Hepatocyte (in vitro differentiated cells): ENCODE measurements around the gene ICE2. TPM values are rescaled to one million over a fixed set of nuclear protein-coding genes. Genes with fewer than 3 reads are reported as not detected.

Source experiments
- DNase-seq: peaks from one replicate; pipeline ENCODE4 v3.0.0-alpha.2; 2016; ENCODE audit warnings: low spot score
- H2AFZ ChIP-seq: fragments of 200-600 bp; sonication (generic); 2 replicates; pipeline ENCODE4 v1.6.0; 2016; ENCODE audit warnings: antibody characterized with exemption, mild to moderate bottlenecking
- H3K27ac ChIP-seq: fragments of 200-600 bp; sonication (generic); 2 replicates; pipeline ENCODE4 v1.5.1; 2016; ENCODE audit warnings: mild to moderate bottlenecking
- H3K27me3 ChIP-seq: fragments of 200-600 bp; sonication (generic); 2 replicates; pipeline ENCODE4 v1.6.1; 2016
- H3K36me3 ChIP-seq: fragments of 200-600 bp; sonication (generic); replicated peaks from 2 replicates; pipeline ENCODE4 v1.5.1; 2016; ENCODE audit warnings: low read depth; ENCODE audit not compliant: insufficient read depth
- H3K4me1 ChIP-seq: fragments of 200-600 bp; sonication (generic); 2 replicates; pipeline ENCODE4 v1.5.1; 2016; ENCODE audit warnings: mild to moderate bottlenecking, moderate library complexity; ENCODE audit not compliant: insufficient read depth
- H3K4me2 ChIP-seq: fragments of 200-600 bp; sonication (generic); 2 replicates; pipeline ENCODE4 v1.6.0; 2016
- H3K4me3 ChIP-seq: fragments of 200-600 bp; sonication (generic); 2 replicates; pipeline ENCODE4 v1.5.1; 2016; ENCODE audit warnings: mild to moderate bottlenecking
- H3K79me2 ChIP-seq: fragments of 200-600 bp; sonication (generic); 2 replicates; pipeline ENCODE4 v1.6.0; 2017; ENCODE audit warnings: mild to moderate bottlenecking
- H3K9me2 ChIP-seq: fragments of 200-600 bp; sonication (generic); replicated peaks from 2 replicates; pipeline ENCODE4 v1.6.0; 2017; ENCODE audit warnings: mild to moderate bottlenecking; ENCODE audit not compliant: insufficient read depth
- H3K9me3 ChIP-seq: fragments of 200-600 bp; sonication (generic); 2 replicates; pipeline ENCODE4 v1.5.1; 2016; ENCODE audit warnings: low read depth, mild to moderate bottlenecking
- H4K20me1 ChIP-seq: fragments of 200-600 bp; sonication (generic); 2 replicates; pipeline ENCODE4 v1.6.0; 2016; ENCODE audit warnings: mild to moderate bottlenecking; ENCODE audit not compliant: insufficient read depth, poor library complexity, severe bottlenecking
- EZH2 ChIP-seq: fragments of 200-600 bp; sonication (generic); IDR thresholded peaks from 2 replicates; pipeline ENCODE4 v1.6.1; 2016; ENCODE audit warnings: antibody characterized with exemption, mild to moderate bottlenecking, borderline replicate concordance
- EZH2phosphoT487 ChIP-seq: fragments of 200-600 bp; sonication (generic); IDR thresholded peaks from one replicate; pipeline ENCODE4 v1.6.1; 2018; ENCODE audit warnings: antibody characterized with exemption, mild to moderate bottlenecking, low read depth, moderate library complexity; ENCODE audit not compliant: unreplicated experiment, severe bottlenecking
- WGBS: methylation state at CpG from one replicate; pipeline ENCODE4 v1.1.6; 2016; ENCODE audit warnings: low lambda C conversion rate; ENCODE audit errors: missing lambda C conversion rate; 5-methylcytosine and 5-hydroxymethylcytosine counted together
- polyA plus RNA-seq: library from polyadenylated mRNA; unstranded; fragments of >200 nt; fragmentation: Nextera tagmentation; extraction: Ambion mirVana; gene quantifications from 2 replicates; pipeline ENCODE4 v1.2.1, GENCODE V29; 2016
- total RNA-seq: library from RNA; depleted of rRNA; stranded (reverse); fragments of >200 nt; gene quantifications from 2 replicates; pipeline ENCODE4 v1.2.3, GENCODE V29; 2014
- TF ChIP-seq, protein P1 (sequence below): fragments of 200-600 bp; sonication (generic); IDR thresholded peaks from 2 replicates; pipeline ENCODE4 v1.5.1; 2016; ENCODE audit warnings: antibody characterized with exemption, mild to moderate bottlenecking; ENCODE audit not compliant: poor library complexity

Gene ICE2
- total and polyA plus RNA-seq, 2 experiments from 2014 or later = 15.8 to 35.4 TPM

DNA sequence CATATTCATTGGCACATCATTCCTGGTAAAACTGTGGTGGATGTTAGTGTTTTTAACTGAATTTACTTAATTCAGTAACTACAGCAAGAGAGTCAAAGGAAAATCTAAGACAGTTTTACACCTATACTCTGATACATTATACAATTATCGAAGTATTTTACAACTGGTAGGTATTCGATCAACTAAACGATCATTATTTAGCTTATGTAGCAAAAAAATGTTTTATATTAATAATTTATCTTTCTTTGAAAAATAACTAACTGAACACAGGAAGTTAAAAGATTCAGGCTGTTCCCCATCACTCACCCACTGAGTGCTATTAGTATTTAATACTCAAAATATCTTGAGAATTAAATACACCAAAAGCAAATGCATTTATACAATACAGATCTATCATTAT lies 21.0 kb downstream of the ICE2 start:
- H4K20me1 ChIP-seq = no peaks in the 10 kb centered on the region
- no peak overlapping the region for H2AFZ ChIP-seq
- no peaks in the 10 kb centered on the region for H3K27me3 ChIP-seq
- H3K4me1 ChIP-seq = no peaks in the 10 kb centered on the region
- no peak overlapping the region for H3K4me2 ChIP-seq
- no peak for DNase-seq
- TF ChIP-seq, protein P1, sequence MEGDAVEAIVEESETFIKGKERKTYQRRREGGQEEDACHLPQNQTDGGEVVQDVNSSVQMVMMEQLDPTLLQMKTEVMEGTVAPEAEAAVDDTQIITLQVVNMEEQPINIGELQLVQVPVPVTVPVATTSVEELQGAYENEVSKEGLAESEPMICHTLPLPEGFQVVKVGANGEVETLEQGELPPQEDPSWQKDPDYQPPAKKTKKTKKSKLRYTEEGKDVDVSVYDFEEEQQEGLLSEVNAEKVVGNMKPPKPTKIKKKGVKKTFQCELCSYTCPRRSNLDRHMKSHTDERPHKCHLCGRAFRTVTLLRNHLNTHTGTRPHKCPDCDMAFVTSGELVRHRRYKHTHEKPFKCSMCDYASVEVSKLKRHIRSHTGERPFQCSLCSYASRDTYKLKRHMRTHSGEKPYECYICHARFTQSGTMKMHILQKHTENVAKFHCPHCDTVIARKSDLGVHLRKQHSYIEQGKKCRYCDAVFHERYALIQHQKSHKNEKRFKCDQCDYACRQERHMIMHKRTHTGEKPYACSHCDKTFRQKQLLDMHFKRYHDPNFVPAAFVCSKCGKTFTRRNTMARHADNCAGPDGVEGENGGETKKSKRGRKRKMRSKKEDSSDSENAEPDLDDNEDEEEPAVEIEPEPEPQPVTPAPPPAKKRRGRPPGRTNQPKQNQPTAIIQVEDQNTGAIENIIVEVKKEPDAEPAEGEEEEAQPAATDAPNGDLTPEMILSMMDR = no peak
- TF ChIP-seq EZH2phosphoT487 (no peak), EZH2 (no peak)
- WGBS = 95% methylated on average over 3 of the region's 3 CpGs
- H3K79me2 ChIP-seq = no peaks in the 10 kb centered on the region
- H3K9me2 ChIP-seq = no peaks in the 10 kb centered on the region
- no peak overlapping the region for H3K4me3 ChIP-seq
- no peaks in the 10 kb centered on the region for H3K9me3 ChIP-seq
- no peak overlapping the region for H3K27ac ChIP-seq
- no peaks in the 10 kb centered on the region for H3K36me3 ChIP-seq

- no peaks in the 10 kb centered on the region for H3K4me1 ChIP-seq
- no peak for TF ChIP-seq EZH2
- TF ChIP-seq, protein P1 = no peak
- TF ChIP-seq EZH2phosphoT487 = no peak
- WGBS = 65% methylated on average over 2 of the region's 2 CpGs
- H3K27ac ChIP-seq = no peak overlapping the region
- H3K79me2 ChIP-seq = no peaks in the 10 kb centered on the region
- DNase-seq = no peak
- H4K20me1 ChIP-seq = no peaks in the 10 kb centered on the region
- H3K27me3 ChIP-seq = no peaks in the 10 kb centered on the region
- H3K9me3 ChIP-seq = no peaks in the 10 kb centered on the region
- H3K36me3 ChIP-seq = no peaks in the 10 kb centered on the region
- H3K4me3 ChIP-seq = no peak overlapping the region
- H3K9me2 ChIP-seq = no peaks in the 10 kb centered on the region
- H3K4me2 ChIP-seq = no peak overlapping the region
- H2AFZ ChIP-seq = no peak overlapping the region
Observed at GRCh38 chr15:60454824-60455223, 24.1 kb downstream of the ICE2 start.

GRCh38 chr15:60448668-60449360 lies 30.1 kb downstream of the ICE2 start:
- no peaks in the 10 kb centered on the region for H4K20me1 ChIP-seq
- H3K9me3 ChIP-seq = no peaks in the 10 kb centered on the region
- no peaks in the 10 kb centered on the region for H3K4me1 ChIP-seq
- DNase-seq = no peak
- H3K36me3 ChIP-seq = no peaks in the 10 kb centered on the region
- 67% methylated on average over 5 of the region's 5 CpGs for WGBS
- H3K4me3 ChIP-seq = no peak overlapping the region
- H3K9me2 ChIP-seq = no peaks in the 10 kb centered on the region
- H3K27me3 ChIP-seq = no peaks in the 10 kb centered on the region
- no peaks in the 10 kb centered on the region for H3K79me2 ChIP-seq
- no peak overlapping the region for H2AFZ ChIP-seq
- no peak overlapping the region for H3K27ac ChIP-seq
- H3K4me2 ChIP-seq = no peak overlapping the region
- TF ChIP-seq, protein P1 = no peak
- TF ChIP-seq EZH2phosphoT487 = no peak
- no peak for TF ChIP-seq EZH2
